ENCODE measurements around the gene IDH2.

Gene IDH2

DNA sequence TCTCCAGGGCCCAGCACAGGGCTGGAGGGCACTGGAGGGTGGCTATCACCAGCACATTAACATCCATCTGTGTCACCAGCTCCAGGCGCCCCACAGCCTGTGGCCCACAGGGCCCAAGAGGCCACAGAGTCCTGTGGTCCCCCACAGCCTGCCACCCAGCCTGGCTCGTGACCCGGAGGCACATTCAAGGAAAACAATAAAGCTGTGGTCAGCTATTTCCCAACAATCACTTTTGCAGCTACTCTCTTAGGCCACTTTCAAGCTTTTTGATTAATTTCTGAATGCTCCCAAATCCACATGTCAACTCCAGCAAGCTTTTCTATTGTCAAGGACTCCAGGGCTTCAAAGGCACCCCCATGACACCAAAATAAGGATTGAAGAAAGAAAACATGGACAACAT, 16.7 kb downstream of the IDH2 start:
- no peak for DNase-seq
- Mint-ChIP-seq H3K4me3 (no peak overlapping the region), H3K27ac (peak overlapping the region; percentile 31 to 44), H3K36me3 (ENCODE audit: insufficient read depth) (peaks cover 70% of the 10 kb centered on the region), H3K4me1 (ENCODE audit: low read depth in 2 of 2) (peaks cover 6 to 16% of the 10 kb centered on the region in 2 donors), H3K27me3 (no peaks in the 10 kb centered on the region), H3K9me3 (no peaks in the 10 kb centered on the region)
- ATAC-seq (replicated peaks): no peak

DNA sequence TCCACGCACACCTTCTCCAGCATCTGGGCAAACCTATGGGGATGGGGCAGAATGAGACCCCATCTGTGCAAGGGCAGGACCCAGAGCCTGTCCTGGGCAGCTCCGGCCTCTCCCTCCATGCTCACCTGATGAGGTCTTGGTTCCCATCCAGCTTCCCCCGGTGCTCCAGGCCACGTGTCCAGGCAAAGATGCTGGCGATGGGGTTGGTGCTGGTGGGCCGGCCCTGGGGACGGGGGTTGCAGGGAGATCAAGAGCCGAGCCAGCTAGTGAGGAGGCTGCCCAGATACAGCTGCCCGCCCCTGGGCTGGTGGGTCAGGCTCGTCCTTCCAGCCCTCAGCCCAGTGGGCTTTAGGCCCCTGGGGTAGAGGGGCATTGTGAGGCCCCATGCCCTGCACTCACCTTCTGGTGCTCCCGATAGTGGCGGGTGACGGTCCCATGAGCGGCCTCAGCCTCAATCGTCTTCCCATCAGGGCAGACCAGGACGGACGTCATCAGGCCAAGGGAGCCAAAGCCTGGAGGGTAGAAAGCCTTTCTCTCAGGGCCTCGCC, 17.3 kb downstream of the IDH2 start:
- H3K4me1 Mint-ChIP-seq (ENCODE audit: low read depth in 2 of 2): peaks cover 6 to 13% of the 10 kb centered on the region in 2 donors
- H3K27me3 Mint-ChIP-seq: no peaks in the 10 kb centered on the region
- DNase-seq (no peak), ATAC-seq (replicated peaks) (no peak)
- H3K36me3 Mint-ChIP-seq (ENCODE audit: insufficient read depth): peaks cover 67% of the 10 kb centered on the region
- H3K27ac Mint-ChIP-seq: peak overlapping the region in 1 of 2 donors; percentile 44
- H3K9me3 Mint-ChIP-seq: no peaks in the 10 kb centered on the region
- H3K4me3 Mint-ChIP-seq: no peak overlapping the region

DNA sequence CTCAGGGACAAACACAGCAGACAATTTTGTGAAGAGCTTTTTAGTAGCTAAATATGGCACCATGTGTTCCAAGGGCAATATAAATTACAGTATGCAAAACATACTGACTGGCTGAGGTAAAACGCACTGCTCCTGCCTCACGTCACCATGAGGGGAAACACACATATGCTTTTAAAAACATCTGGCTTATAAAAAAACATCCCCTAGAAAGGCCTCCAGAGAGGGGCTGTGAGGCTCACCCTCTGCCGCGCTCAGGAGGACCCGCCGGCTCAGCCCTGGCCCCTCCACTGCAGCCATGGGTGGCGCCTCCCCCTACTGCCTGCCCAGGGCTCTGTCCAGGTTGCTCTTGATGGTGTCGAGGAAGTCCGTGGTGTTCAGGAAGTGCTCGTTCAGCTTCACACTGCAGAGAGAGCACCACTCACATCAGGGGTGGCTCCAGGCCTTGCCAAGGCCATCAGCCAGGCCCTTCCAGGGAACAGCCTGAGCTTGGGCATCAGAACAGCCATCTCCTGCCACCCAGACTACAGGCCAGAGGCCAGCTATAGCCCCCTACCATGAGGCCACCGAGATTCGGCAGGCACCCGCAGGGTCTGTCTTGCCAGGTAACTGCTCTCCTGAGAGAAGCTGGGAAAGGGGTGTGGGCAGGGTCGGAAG, 18.2 kb downstream of the IDH2 start:
- Mint-ChIP-seq H3K27ac (no peak overlapping the region), H3K9me3 (no peaks in the 10 kb centered on the region), H3K27me3 (no peaks in the 10 kb centered on the region), H3K4me3 (no peak overlapping the region), H3K4me1 (ENCODE audit: low read depth in 2 of 2) (peaks cover 5 to 11% of the 10 kb centered on the region in 2 donors), H3K36me3 (ENCODE audit: insufficient read depth) (peaks cover 59% of the 10 kb centered on the region)
- no peak for DNase-seq
- ATAC-seq (replicated peaks): no peak

DNA sequence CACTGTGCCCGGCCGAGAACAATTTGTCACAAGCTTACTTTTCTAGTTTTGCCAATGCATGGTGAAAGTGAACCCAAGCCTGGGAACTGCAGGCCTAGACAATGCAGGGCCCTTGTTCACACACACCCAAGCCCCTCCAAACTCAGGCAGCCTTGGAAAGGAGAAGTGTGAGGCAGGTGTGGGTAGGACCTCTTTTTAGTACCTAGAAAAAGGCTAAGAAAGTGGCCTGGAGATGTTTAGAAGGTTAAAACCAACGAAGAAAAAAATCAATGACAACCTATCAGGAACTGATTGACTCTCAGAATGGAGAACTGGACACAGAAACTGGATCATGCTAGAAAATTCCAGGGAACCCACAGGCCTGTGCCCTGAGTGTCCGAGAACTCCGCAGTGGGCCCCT, 18.8 kb downstream of the IDH2 start:
- DNase-seq: no peak
- no peak overlapping the region for H3K4me3 Mint-ChIP-seq
- no peak for ATAC-seq (replicated peaks)
- peaks cover 56% of the 10 kb centered on the region for H3K36me3 Mint-ChIP-seq (ENCODE audit: insufficient read depth)
- peaks cover 5 to 11% of the 10 kb centered on the region in 2 donors for H3K4me1 Mint-ChIP-seq (ENCODE audit: low read depth in 2 of 2)
- no peaks in the 10 kb centered on the region for H3K9me3 Mint-ChIP-seq
- peak overlapping the region in 1 of 2 donors; percentile 12 for H3K27ac Mint-ChIP-seq
- no peaks in the 10 kb centered on the region for H3K27me3 Mint-ChIP-seq

DNA sequence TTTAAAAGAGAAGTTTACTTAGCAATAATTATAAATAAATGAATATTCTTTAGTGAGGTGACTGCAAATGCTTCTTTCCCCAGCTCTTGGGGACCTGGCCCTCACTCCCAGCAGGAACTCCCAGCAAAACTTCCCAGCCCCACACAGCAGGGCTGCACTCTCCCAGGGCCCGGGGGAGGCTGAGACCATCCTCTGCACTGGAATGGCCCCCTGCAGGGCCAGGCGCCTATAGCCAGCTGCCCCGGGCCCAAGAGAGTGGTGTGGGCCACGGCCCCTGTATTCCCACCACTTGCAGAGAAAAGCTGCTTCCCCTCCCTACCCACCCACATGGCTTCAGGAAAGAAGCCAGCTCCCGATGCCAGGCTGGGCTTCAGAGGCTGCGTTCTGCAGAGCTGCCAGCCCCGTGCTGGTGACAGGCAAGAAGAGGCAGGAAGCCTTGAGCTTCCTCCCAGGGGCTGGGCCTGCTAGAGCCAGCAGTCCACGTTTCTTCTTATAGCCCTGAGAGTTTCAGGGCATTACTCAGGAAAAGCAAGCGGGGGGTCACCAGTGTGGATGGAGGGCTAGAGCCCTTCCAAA, 20.0 kb downstream of the IDH2 start:
- Mint-ChIP-seq H3K27me3 (no peaks in the 10 kb centered on the region), H3K27ac (peak overlapping the region in 1 of 2 donors; percentile 12), H3K9me3 (no peaks in the 10 kb centered on the region), H3K36me3 (ENCODE audit: insufficient read depth) (peaks cover 44% of the 10 kb centered on the region), H3K4me3 (no peak overlapping the region), H3K4me1 (ENCODE audit: low read depth in 2 of 2) (peaks cover 5 to 6% of the 10 kb centered on the region in 2 donors)
- ATAC-seq (replicated peaks): no peak
- no peak for DNase-seq

DNA sequence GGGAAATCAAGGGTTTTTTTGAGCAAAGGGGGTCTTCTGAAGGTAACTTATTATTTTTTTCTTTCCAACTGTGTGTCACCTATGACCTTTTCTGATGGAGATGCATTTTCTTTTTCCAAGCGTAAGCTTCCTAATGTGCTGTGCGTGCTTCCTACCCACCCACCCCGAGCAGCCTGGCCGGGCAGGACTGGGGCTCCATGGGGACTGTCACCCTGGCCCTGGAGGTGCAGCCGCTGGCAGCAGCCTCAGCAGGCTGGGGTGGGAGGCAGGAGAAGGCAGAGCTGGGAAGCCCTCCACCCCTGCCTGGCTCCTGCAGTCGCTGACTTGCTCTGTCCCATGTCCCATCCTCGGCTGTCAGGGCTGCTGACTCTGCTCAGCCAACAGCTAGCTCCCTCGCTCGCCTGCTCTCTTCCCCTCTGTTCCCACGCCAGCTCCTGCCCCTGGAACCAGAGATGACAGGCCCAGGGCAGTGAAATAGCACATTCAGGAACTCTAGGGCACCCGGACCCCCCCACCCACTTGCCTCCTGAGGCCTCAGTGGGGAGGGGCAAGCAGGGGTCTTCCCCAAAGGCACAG, 21.4 kb downstream of the IDH2 start:
- H3K27ac Mint-ChIP-seq: peak overlapping the region; percentile 63 to 76

DNA sequence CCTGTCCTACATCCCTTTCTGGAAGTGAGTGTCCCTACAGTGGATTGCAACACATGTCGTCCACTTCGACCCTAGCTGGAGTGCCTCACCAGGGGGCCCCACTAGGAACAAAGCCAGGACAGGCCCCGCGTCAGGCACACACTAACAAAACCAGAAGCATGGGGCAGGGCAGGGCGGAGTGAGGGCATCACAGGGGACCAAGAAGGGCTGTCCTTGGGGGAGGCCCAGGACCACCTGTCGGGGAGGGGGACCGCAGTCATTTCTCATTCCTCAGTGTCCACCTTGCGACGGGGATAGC, 21.9 kb downstream of the IDH2 start:
- Mint-ChIP-seq H3K27ac (peak overlapping the region; percentile 63 to 76), H3K4me3 (no peak overlapping the region), H3K27me3 (no peaks in the 10 kb centered on the region), H3K9me3 (no peaks in the 10 kb centered on the region), H3K4me1 (ENCODE audit: low read depth in 2 of 2) (no peaks in the 10 kb centered on the region), H3K36me3 (ENCODE audit: insufficient read depth) (peaks cover 32% of the 10 kb centered on the region)
- ATAC-seq (replicated peaks) (no peak), DNase-seq (no peak)

More for the DNA sequence above, 21.4 kb downstream of the IDH2 start:
- H3K27me3 Mint-ChIP-seq: no peaks in the 10 kb centered on the region
- DNase-seq (no peak), ATAC-seq (replicated peaks) (no peak)
- H3K9me3 Mint-ChIP-seq: no peaks in the 10 kb centered on the region
- H3K36me3 Mint-ChIP-seq (ENCODE audit: insufficient read depth): peaks cover 36% of the 10 kb centered on the region
- H3K4me3 Mint-ChIP-seq: no peak overlapping the region
- H3K4me1 Mint-ChIP-seq (ENCODE audit: low read depth in 2 of 2): no peaks in the 10 kb centered on the region

DNA sequence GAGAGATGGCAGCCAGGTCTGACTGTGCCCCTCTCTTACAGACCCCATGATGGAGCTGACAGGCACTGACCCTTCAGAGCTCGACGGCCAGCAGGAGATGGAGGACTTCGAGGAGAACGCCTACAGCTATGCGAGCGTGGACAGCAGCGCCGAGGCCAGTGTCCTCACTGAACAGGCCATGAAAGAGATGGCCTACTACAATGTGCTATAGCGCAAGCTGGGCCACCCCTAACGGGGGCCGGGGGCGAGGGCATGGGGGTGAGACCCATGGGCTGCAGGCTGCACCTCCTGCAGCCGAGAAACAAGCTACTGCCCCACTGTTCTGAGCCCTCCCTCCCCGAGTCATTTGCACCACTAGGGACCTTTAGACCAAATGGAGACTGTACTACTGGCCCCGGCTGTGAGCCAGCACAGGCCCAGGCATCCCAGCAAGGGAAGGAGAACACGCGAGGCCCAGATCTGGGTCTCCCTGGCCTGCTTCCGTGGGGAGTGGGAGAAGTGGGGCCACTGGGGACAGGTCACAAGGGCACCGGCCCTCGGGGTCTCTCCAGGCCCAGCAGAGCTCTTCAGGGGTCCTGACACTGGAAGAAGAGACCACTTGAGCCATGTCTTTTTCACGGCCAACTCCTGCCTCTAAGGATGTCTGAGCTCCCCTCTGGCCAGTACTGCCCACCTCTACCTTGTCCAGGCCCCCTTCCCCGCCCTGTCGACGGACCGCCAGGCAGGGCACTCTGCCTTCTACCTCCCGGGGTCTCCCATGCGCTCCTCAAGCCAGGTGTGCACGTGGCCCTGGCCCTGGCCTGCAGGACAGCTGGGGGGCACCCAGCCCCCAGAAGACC, 22.4 kb downstream of the IDH2 start:
- ATAC-seq (replicated peaks): no peak
- no peaks in the 10 kb centered on the region for H3K9me3 Mint-ChIP-seq
- no peaks in the 10 kb centered on the region for H3K4me1 Mint-ChIP-seq (ENCODE audit: low read depth in 2 of 2)
- H3K27me3 Mint-ChIP-seq: no peaks in the 10 kb centered on the region
- no peak overlapping the region for H3K4me3 Mint-ChIP-seq
- no peak for DNase-seq
- H3K27ac Mint-ChIP-seq: peak overlapping the region in 1 of 2 donors; percentile 76
- peaks cover 28% of the 10 kb centered on the region for H3K36me3 Mint-ChIP-seq (ENCODE audit: insufficient read depth)

DNA sequence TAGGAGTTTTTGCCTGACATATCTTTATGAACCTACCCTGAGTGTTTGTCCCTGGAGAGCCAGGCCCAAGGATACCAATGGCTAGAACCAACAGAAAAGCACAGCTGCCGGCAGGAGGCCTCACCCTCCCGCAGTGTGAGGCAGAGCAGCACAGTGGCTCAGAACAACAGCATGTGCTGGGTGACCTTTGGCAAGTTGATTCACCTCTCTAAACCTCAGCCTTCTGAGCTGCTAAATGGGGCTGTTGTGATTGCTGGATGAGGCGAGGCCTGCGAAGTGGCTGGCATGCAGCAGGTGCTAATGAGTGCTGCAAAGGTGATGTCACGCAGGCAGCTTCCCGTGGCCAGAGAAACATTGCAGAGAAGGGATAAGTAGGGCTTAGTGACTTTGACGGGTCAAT, 23.3 kb downstream of the IDH2 start:
- Mint-ChIP-seq H3K27ac (peak overlapping the region in 1 of 2 donors; percentile 71), H3K27me3 (no peaks in the 10 kb centered on the region), H3K36me3 (ENCODE audit: insufficient read depth) (peaks cover 20% of the 10 kb centered on the region), H3K4me1 (ENCODE audit: low read depth in 2 of 2) (no peaks in the 10 kb centered on the region), H3K9me3 (no peaks in the 10 kb centered on the region), H3K4me3 (no peak overlapping the region)
- ATAC-seq (replicated peaks) (no peak), DNase-seq (no peak)

DNA sequence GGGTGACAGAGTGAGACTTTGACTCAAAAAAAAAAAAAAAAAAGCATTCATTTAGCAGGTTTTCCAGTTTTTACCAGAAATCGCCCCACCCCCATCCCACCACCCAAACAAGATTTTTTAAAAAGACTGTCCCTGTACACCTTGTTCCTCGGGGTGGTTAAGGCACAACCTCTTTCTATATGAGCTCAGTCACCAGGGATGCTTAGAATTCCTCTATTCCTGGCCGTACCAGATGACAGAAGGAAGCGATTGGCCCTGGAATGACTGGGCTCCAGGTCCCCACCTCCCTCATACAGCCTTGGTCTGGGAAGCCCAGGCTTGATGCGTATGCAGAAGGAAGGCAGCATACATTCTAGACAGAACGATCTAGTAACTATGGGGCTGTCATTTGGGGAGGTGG, 25.6 kb downstream of the IDH2 start:
- no peak for ATAC-seq (replicated peaks)
- DNase-seq: no peak
- no peaks in the 10 kb centered on the region for H3K9me3 Mint-ChIP-seq
- H3K27ac Mint-ChIP-seq: peak overlapping the region in 1 of 2 donors; percentile 29
- peaks cover 8% of the 10 kb centered on the region for H3K36me3 Mint-ChIP-seq (ENCODE audit: insufficient read depth)
- no peaks in the 10 kb centered on the region for H3K27me3 Mint-ChIP-seq
- no peaks in the 10 kb centered on the region for H3K4me1 Mint-ChIP-seq (ENCODE audit: low read depth in 2 of 2)
- H3K4me3 Mint-ChIP-seq: no peak overlapping the region

DNA sequence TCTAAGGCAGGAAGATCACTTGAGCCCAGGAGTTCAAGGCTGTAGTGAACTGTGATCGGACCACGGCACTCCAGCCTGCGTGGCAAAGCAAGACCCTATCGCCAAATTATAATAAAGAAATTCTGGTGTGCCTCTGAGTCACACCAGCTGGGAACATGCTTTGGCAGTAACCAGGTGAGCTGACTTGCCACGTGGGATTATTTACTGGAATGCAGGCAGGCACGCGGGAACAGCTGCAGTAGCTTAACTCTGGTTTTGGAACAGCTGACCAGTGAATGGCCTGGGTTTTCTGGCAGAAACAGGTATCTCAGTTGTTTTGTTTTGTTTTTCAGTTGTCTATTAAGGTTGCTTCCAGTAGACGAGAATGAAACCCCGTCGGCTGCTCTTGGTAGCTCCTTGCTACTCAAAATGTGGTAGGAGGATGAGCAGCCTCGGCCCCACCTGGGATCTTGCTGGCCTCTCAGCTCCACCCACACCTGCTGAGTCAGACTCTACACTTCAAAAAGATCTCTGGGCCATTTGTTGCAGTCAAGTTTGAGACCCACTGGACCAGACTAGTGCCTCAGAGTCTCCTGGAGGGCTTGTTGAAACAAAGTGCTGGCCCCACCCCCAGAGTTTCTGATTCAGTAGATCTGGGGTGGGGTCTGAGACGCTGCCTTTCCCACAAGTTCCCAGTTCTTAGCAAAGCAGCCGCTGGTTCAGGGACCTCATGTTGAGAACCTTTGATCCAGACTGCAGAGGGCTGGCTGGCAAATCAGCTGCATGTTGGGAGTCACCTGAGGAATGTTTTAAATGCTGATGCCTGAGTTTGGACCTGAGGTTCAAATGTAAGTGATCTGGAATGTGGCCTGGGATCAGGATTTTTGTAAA, 26.6 kb downstream of the IDH2 start:
- H3K36me3 Mint-ChIP-seq (ENCODE audit: insufficient read depth): peaks cover 8% of the 10 kb centered on the region
- no peaks in the 10 kb centered on the region for H3K4me1 Mint-ChIP-seq (ENCODE audit: low read depth in 2 of 2)
- DNase-seq (no peak), ATAC-seq (replicated peaks) (no peak)
- no peak overlapping the region for H3K4me3 Mint-ChIP-seq
- H3K27me3 Mint-ChIP-seq: no peaks in the 10 kb centered on the region
- no peaks in the 10 kb centered on the region for H3K9me3 Mint-ChIP-seq
- peak overlapping the region; percentile 41 to 53 for H3K27ac Mint-ChIP-seq

DNA sequence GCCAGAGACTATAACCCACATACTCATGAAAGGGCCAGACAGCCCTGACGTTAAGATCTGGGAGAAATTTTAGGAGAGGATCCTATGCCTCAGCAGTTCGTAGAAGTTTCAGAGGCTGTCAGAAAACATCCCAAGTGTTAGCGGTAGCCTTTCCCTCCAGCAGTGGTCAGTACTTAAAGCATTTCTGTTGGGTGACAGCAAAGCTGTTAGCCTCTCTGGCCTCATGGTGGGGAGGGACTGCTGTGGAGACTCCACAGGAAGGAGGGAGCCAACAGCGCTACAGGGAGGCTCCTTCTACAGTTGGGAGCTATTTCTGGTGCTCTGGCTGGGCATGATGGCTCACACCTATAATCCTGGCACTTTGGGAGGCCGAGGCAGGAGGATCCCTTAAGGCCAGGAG, 27.4 kb downstream of the IDH2 start:
- H3K4me3 Mint-ChIP-seq: no peak overlapping the region
- DNase-seq: no peak
- H3K36me3 Mint-ChIP-seq (ENCODE audit: insufficient read depth): peaks cover 12% of the 10 kb centered on the region
- no peaks in the 10 kb centered on the region for H3K4me1 Mint-ChIP-seq (ENCODE audit: low read depth in 2 of 2)
- no peaks in the 10 kb centered on the region for H3K9me3 Mint-ChIP-seq
- ATAC-seq (replicated peaks): no peak
- H3K27me3 Mint-ChIP-seq: no peaks in the 10 kb centered on the region
- peak overlapping the region; percentile 41 to 63 for H3K27ac Mint-ChIP-seq

DNA sequence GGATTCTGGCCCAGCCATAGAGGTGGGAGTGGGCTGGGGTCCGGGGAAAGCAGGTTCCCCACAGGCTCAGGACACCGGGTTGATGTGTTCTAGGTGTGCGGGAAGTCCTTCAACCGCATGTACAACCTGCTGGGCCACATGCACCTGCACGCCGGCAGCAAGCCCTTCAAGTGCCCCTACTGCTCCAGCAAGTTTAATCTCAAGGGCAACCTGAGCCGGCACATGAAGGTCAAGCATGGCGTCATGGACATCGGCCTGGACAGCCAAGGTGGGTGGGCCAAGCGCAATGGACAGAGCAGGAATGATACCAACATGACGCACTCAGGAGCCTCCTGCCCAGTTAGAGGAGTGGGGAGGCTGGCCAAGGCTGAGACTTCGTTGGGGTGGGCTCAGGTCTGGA, 28.2 kb downstream of the IDH2 start:
- H3K4me1 Mint-ChIP-seq (ENCODE audit: low read depth in 2 of 2): no peaks in the 10 kb centered on the region
- no peak overlapping the region for H3K4me3 Mint-ChIP-seq
- DNase-seq (no peak), ATAC-seq (replicated peaks) (no peak)
- H3K9me3 Mint-ChIP-seq: no peaks in the 10 kb centered on the region
- H3K36me3 Mint-ChIP-seq (ENCODE audit: insufficient read depth): peaks cover 12% of the 10 kb centered on the region
- peak overlapping the region; percentile 63 to 81 for H3K27ac Mint-ChIP-seq
- no peaks in the 10 kb centered on the region for H3K27me3 Mint-ChIP-seq

Data from effector memory CD8-positive, alpha-beta T cell (primary cell).